HCT116 (cell line): ENCODE results near the gene OR5H2. TPM values are rescaled to one million over a fixed set of nuclear protein-coding genes. Genes with fewer than 3 reads are reported as not detected.

ENCODE experiments used
- ATAC-seq: fragments of 200-7000 bp; cut with Tn5 transposase; 2 replicates; pipeline ENCODE4 v1.9.1; 2020; ENCODE audit warnings: mild to moderate bottlenecking, moderate library complexity
- Bru-seq: library from RNA; stranded (reverse); fragments of 400-500 nt; gene quantifications from one replicate; lab custom pipeline; 2021; lab: Mats Ljungman, UMichigan
- BruChase-seq, 2 experiments: library from RNA; stranded (reverse); fragments of 400-500 nt; gene quantifications; one replicate each; lab custom pipeline; 2021; lab: Mats Ljungman, UMichigan
- BruUV-seq: library from RNA; stranded (reverse); fragments of 400-500 nt; replicated peaks from 2 replicates; lab custom pipeline; 2021; lab: Mats Ljungman, UMichigan
- CTCF ChIA-PET: fragments of 300-600 bp; sonication (Branson Sonifier 250); formaldehyde crosslinking; loops from one replicate; lab custom pipeline; 2021; ENCODE audit warnings: antibody characterized with exemption; lab: Charles Lee
- POLR2A ChIA-PET: fragments of 300-600, 350-600 bp; sonication (Branson Sonifier 250); formaldehyde crosslinking; loops from one replicate; lab custom pipeline; 2021; ENCODE audit warnings: antibody characterized with exemption; lab: Charles Lee
- RAD21 ChIA-PET, 2 experiments: fragments of 300-600 bp; sonication (Branson Sonifier 250); formaldehyde crosslinking; loops; one replicate each; lab custom pipeline; 2023; ENCODE audit warnings: low total read pairs in 2 of 2; ENCODE audit not compliant: uncharacterized antibody in 2 of 2, unreplicated experiment in 2 of 2, low non-redundant PET in 1 of 2; lab: Charles Lee
- DNase-seq: peaks from one replicate; pipeline ENCODE4 v3.0.0-alpha.2; 2010; ENCODE audit warnings: low read depth, low spot score
- H2AFZ ChIP-seq: fragments of 200-600 bp; shearing (Covaris generic), sonication (generic); 2 replicates; pipeline ENCODE4 v1.6.1; 2017; ENCODE audit warnings: low read depth, mixed run types, mixed read lengths, antibody characterized with exemption, low read length; ENCODE audit not compliant: poor library complexity, severe bottlenecking
- H3K27ac ChIP-seq: 2 replicates; pipeline ENCODE4 v1.5.1; 2012; ENCODE audit warnings: low read depth, low read length
- H3K27me3 ChIP-seq: fragments of 200-600 bp; sonication (generic); 2 replicates; pipeline ENCODE4 v1.6.1; 2016; ENCODE audit warnings: mixed run types, low read length, mixed read lengths; ENCODE audit not compliant: insufficient read depth
- H3K36me3 ChIP-seq, 2 experiments: fragments of 200-500 bp in 1 of 2; fragments of 200-600 bp in 1 of 2; sonication (Bioruptor generic) in 1 of 2; sonication (generic) in 1 of 2; 2 replicates each; pipeline versions ENCODE4 v1.5.1 to v1.6.1; 2014 to 2016; ENCODE audit warnings: low read length in 2 of 2, inconsistent platforms in 1 of 2, mixed read lengths in 1 of 2, mixed run types in 1 of 2; ENCODE audit not compliant: insufficient read depth in 2 of 2, control insufficient read depth in 1 of 2
- H3K4me1 ChIP-seq, 2 experiments: fragments of 200-600 bp in 1 of 2; sonication (generic) in 1 of 2; 2 replicates each; pipeline versions ENCODE4 v1.5.1 to v1.6.1; 2012 to 2017; ENCODE audit warnings: low read length in 2 of 2, inconsistent platforms in 1 of 2, mild to moderate bottlenecking in 1 of 2, mixed read lengths in 1 of 2, mixed run types in 1 of 2, moderate library complexity in 1 of 2; ENCODE audit not compliant: insufficient read depth in 2 of 2, control insufficient read depth in 1 of 2
- H3K4me2 ChIP-seq: fragments of 200-600 bp; sonication (generic); 2 replicates; pipeline ENCODE4 v1.6.1; 2017; ENCODE audit warnings: mixed run types, low read length, mixed read lengths
- H3K4me3 ChIP-seq, 2 experiments: fragments of 200-600 bp in 1 of 2; sonication (generic) in 1 of 2; replicated peaks in 1 of 2; 2 replicates each; pipeline ENCODE4 v1.5.1; 2011 to 2016; ENCODE audit warnings: low read length in 2 of 2, control low read depth in 1 of 2, low read depth in 1 of 2, mild to moderate bottlenecking in 1 of 2, mixed read lengths in 1 of 2, mixed run types in 1 of 2
- H3K79me2 ChIP-seq: fragments of 200-600 bp; sonication (generic); 2 replicates; pipeline ENCODE4 v1.6.1; 2017; ENCODE audit warnings: mild to moderate bottlenecking, mixed run types, low read length, moderate library complexity, mixed read lengths; ENCODE audit not compliant: insufficient read depth
- H3K9ac ChIP-seq: fragments of 200-600 bp; sonication (generic); 2 replicates; pipeline ENCODE4 v1.6.1; 2016; ENCODE audit warnings: low read length, mixed read lengths
- H3K9me2 ChIP-seq: fragments of 200-600 bp; sonication (generic), shearing (Covaris generic); 2 replicates; pipeline ENCODE4 v1.6.1; 2017; ENCODE audit warnings: mixed run types, mild to moderate bottlenecking, moderate library complexity; ENCODE audit not compliant: insufficient read depth
- H3K9me3 ChIP-seq, 2 experiments: fragments of 200-500 bp in 1 of 2; fragments of 200-600 bp in 1 of 2; sonication (Bioruptor generic) in 1 of 2; sonication (generic) in 1 of 2; 2 replicates each; pipeline ENCODE4 v1.6.1; 2014 to 2017; ENCODE audit warnings: low read length in 2 of 2, mixed read lengths in 2 of 2, inconsistent platforms in 1 of 2, low read depth in 1 of 2, mild to moderate bottlenecking in 1 of 2, mixed run types in 1 of 2, moderate library complexity in 1 of 2; ENCODE audit not compliant: control insufficient read depth in 1 of 2, insufficient read depth in 1 of 2
- H4K20me1 ChIP-seq: fragments of 200-600 bp; sonication (generic), shearing (Covaris generic); 2 replicates; pipeline ENCODE4 v1.6.1; 2017; ENCODE audit warnings: mixed run types, mild to moderate bottlenecking, moderate library complexity; ENCODE audit not compliant: insufficient read depth
- CBX3 ChIP-seq: IDR thresholded peaks from 2 replicates; pipeline ENCODE4 v1.6.1; 2012; ENCODE audit warnings: low read depth
- EGR1 ChIP-seq: IDR thresholded peaks from 2 replicates; pipeline ENCODE4 v1.6.1; 2012; ENCODE audit warnings: low read depth
- ELF1 ChIP-seq: IDR thresholded peaks from 2 replicates; pipeline ENCODE4 v1.6.1; 2012; ENCODE audit warnings: low read depth, borderline replicate concordance
- EZH2 ChIP-seq: fragments of 200-600 bp; sonication (generic); IDR thresholded peaks from 2 replicates; pipeline ENCODE4 v1.6.1; 2017; ENCODE audit warnings: antibody characterized with exemption, mixed run types
- FOSL1 ChIP-seq: IDR thresholded peaks from 2 replicates; pipeline ENCODE4 v1.6.1; 2012; ENCODE audit warnings: low read depth
- JUND ChIP-seq: IDR thresholded peaks from 2 replicates; pipeline ENCODE4 v1.6.1; 2012
- POLR2AphosphoS5 ChIP-seq: IDR thresholded peaks from 2 replicates; pipeline ENCODE4 v1.6.1; 2011; ENCODE audit warnings: mild to moderate bottlenecking, low read depth, low read length, moderate library complexity
- RAD21 ChIP-seq: IDR thresholded peaks from 2 replicates; pipeline ENCODE4 v1.6.1; 2012; ENCODE audit warnings: low read depth, mild to moderate bottlenecking
- SIN3A ChIP-seq: IDR thresholded peaks from 2 replicates; pipeline ENCODE4 v1.6.1; 2012; ENCODE audit warnings: low read depth
- SRF ChIP-seq: IDR thresholded peaks from 2 replicates; pipeline ENCODE4 v1.6.1; 2012; ENCODE audit warnings: low read depth
- ZFX ChIP-seq: fragments of 450-650 bp; IDR thresholded peaks from 2 replicates; pipeline ENCODE4 v1.6.1; 2017
- ZNF274 ChIP-seq: fragments of 200-500 bp; sonication (Bioruptor generic); IDR thresholded peaks from 2 replicates; pipeline ENCODE4 v1.6.1; 2014; ENCODE audit warnings: mild to moderate bottlenecking, low read depth, low read length, inconsistent platforms
- intact Hi-C: fragments of 100-400 bp; cut with micrococcal nuclease; formaldehyde crosslinking; loops from 2 replicates; pipeline ENCODE4 v1.10.0; 2022
- long read RNA-seq: library from polyadenylated mRNA; unstranded; transcript quantifications from one replicate; pipeline ENCODE4 v2.0.0, GENCODE V29; 2021; ENCODE audit not compliant: unreplicated experiment
- polyA plus RNA-seq: library from polyadenylated mRNA; unstranded; fragments of >200 nt; gene quantifications from 2 replicates; pipeline ENCODE4 v1.2.1, GENCODE V29; 2012; ENCODE audit warnings: missing spikeins
- total RNA-seq: library from RNA; stranded (reverse); gene quantifications from one replicate; pipeline ENCODE4 v1.2.1, GENCODE V29; 2021; ENCODE audit not compliant: unreplicated experiment
- TF ChIP-seq, protein P1 (sequence below): IDR thresholded peaks from 2 replicates; pipeline ENCODE4 v1.6.1; 2012
- TF ChIP-seq, protein P2 (sequence below): IDR thresholded peaks from 2 replicates; pipeline ENCODE4 v1.6.1; 2012; ENCODE audit warnings: low read depth
- TF ChIP-seq, protein P3 (sequence below), 3 experiments: fragments of 200-600 bp in 1 of 3; sonication (generic) in 1 of 3; IDR thresholded peaks in 2 of 3; conservative IDR thresholded peaks in 1 of 3; 2 replicates each; pipeline ENCODE4 v1.5.1; 2012 to 2017; ENCODE audit warnings: low read depth in 2 of 3, low read length in 2 of 3, antibody characterized with exemption in 1 of 3, borderline replicate concordance in 1 of 3, control low read depth in 1 of 3, mild to moderate bottlenecking in 1 of 3, mixed read lengths in 1 of 3, mixed run types in 1 of 3, moderate library complexity in 1 of 3; ENCODE audit not compliant: insufficient read depth in 1 of 3

OR5H2 gene
- not detected for total RNA-seq
- not detected in 2 replicates for polyA plus RNA-seq
- Bru-seq, nascent RNA: not detected
- BruChase-seq, experiment 1, labeled RNA remaining after a 6-hour chase: not detected
- not detected for BruChase-seq, experiment 2, labeled RNA remaining after a 2-hour chase
- long read RNA-seq: 0 reads

DNA sequence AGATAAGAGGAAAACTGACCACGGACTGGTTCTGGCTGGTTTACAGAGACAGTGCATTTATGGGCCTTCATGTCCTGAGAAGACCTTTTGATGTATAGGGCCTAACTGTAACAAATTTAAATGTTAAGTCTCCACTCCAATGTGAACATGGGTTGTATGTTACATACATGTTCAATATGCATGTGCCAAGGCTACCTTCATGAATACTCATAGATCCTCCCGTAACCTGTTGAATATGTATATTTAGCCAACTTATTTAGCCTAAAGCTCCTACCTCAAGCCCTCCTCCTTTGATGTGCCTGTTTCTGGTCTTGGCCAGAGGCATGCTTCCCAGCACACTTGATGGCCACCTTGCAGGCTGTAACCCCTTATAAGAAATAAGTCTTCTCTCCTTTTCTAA, at the start of gene OR5H2:
OR5H2 (plus strand) TSS at position 301 of the 400 bp plus-strand sequence. CDS start 398 bp downstream, outside the sequence.
- intact Hi-C loops: no loop called here
- Histone ChIP-seq H3K4me3 (no peak within 1 kb of the TSS), H4K20me1 (no peaks in the 10 kb centered on the region), H3K27me3 (no peaks in the 10 kb centered on the region), H3K27ac (no peak within 1 kb of the TSS), H3K9me3 (no peaks in the 10 kb centered on the region), H2AFZ (no peak within 1 kb of the TSS), H3K9me2 (no peaks in the 10 kb centered on the region), H3K4me1 (no peaks in the 10 kb centered on the region), H3K9ac (no peak within 1 kb of the TSS), H3K79me2 (no peaks in the 10 kb centered on the region), H3K4me2 (no peak within 1 kb of the TSS), H3K36me3 (no peaks in the 10 kb centered on the region)
- POLR2A ChIA-PET: no interaction called here
- ATAC-seq (no peak), DNase-seq (no peak)
- no TSS peak for BruUV-seq
- TF ChIP-seq, protein P1, sequence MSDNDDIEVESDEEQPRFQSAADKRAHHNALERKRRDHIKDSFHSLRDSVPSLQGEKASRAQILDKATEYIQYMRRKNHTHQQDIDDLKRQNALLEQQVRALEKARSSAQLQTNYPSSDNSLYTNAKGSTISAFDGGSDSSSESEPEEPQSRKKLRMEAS: no peak
- TF ChIP-seq SIN3A (no peak), EGR1 (no peak), EZH2 (no peak)
- CTCF ChIA-PET: no interaction called here
- RAD21 ChIA-PET: no interaction called here

DNA sequence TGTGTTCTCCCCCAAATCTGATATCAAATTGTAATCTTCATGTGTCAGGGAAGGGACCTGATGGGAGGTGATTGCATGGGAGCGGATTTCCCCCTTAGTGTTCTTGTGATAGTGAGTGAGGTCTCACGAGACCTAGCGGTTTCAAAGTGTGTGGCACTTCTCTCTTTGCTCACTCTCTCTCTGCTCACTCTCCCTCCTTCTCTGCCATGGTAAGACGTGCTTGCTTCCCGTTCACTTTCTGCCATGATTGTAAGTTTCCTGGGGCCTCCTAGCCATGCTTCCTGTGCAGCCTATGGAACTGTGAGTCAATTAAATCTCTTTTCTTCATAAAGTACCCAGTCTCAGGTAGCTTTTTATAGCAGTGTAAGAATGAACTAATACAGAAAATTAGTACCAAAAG, 48.8 kb upstream of the OR5H2 start:
- POLR2A ChIA-PET: no interaction called here
- H4K20me1 ChIP-seq: no peaks in the 10 kb centered on the region
- no peak overlapping the region for H3K4me3 ChIP-seq
- no peak overlapping the region for H3K4me2 ChIP-seq
- no peaks in the 10 kb centered on the region for H3K4me1 ChIP-seq
- H2AFZ ChIP-seq: no peak overlapping the region
- no peaks in the 10 kb centered on the region for H3K9me3 ChIP-seq
- no TSS peak for BruUV-seq
- DNase-seq: no peak
- no peaks in the 10 kb centered on the region for H3K36me3 ChIP-seq
- RAD21 ChIA-PET: no interaction called here
- no peaks in the 10 kb centered on the region for H3K27me3 ChIP-seq
- no peak overlapping the region for H3K27ac ChIP-seq
- no peaks in the 10 kb centered on the region for H3K79me2 ChIP-seq
- no peak overlapping the region for H3K9ac ChIP-seq
- intact Hi-C loops: no loop called here
- CTCF ChIA-PET: no interaction called here
- no peak for ATAC-seq
- H3K9me2 ChIP-seq: no peaks in the 10 kb centered on the region
- TF ChIP-seq POLR2AphosphoS5 (no peak), ZNF274 (no peak), EGR1 (no peak), FOSL1 (no peak), SIN3A (no peak), EZH2 (no peak), SRF (no peak), RAD21 (no peak), CBX3 (no peak), JUND (no peak), ELF1 (no peak), ZFX (no peak)
- TF ChIP-seq, protein P1: no peak
- TF ChIP-seq, protein P2, sequence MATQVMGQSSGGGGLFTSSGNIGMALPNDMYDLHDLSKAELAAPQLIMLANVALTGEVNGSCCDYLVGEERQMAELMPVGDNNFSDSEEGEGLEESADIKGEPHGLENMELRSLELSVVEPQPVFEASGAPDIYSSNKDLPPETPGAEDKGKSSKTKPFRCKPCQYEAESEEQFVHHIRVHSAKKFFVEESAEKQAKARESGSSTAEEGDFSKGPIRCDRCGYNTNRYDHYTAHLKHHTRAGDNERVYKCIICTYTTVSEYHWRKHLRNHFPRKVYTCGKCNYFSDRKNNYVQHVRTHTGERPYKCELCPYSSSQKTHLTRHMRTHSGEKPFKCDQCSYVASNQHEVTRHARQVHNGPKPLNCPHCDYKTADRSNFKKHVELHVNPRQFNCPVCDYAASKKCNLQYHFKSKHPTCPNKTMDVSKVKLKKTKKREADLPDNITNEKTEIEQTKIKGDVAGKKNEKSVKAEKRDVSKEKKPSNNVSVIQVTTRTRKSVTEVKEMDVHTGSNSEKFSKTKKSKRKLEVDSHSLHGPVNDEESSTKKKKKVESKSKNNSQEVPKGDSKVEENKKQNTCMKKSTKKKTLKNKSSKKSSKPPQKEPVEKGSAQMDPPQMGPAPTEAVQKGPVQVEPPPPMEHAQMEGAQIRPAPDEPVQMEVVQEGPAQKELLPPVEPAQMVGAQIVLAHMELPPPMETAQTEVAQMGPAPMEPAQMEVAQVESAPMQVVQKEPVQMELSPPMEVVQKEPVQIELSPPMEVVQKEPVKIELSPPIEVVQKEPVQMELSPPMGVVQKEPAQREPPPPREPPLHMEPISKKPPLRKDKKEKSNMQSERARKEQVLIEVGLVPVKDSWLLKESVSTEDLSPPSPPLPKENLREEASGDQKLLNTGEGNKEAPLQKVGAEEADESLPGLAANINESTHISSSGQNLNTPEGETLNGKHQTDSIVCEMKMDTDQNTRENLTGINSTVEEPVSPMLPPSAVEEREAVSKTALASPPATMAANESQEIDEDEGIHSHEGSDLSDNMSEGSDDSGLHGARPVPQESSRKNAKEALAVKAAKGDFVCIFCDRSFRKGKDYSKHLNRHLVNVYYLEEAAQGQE: no peak
- TF ChIP-seq, protein P3, sequence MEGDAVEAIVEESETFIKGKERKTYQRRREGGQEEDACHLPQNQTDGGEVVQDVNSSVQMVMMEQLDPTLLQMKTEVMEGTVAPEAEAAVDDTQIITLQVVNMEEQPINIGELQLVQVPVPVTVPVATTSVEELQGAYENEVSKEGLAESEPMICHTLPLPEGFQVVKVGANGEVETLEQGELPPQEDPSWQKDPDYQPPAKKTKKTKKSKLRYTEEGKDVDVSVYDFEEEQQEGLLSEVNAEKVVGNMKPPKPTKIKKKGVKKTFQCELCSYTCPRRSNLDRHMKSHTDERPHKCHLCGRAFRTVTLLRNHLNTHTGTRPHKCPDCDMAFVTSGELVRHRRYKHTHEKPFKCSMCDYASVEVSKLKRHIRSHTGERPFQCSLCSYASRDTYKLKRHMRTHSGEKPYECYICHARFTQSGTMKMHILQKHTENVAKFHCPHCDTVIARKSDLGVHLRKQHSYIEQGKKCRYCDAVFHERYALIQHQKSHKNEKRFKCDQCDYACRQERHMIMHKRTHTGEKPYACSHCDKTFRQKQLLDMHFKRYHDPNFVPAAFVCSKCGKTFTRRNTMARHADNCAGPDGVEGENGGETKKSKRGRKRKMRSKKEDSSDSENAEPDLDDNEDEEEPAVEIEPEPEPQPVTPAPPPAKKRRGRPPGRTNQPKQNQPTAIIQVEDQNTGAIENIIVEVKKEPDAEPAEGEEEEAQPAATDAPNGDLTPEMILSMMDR (IDR thresholded peaks at IDR 0.05 in 2 of 3, conservative IDR thresholded peaks at IDR 0.05 in 1 of 3; ENCODE audit: borderline replicate concordance in 1 of 3, insufficient read depth in 1 of 3, low read depth in 2 of 3, low read length in 2 of 3): no peak
